Measurements from ENCODE around the gene ECHS1. TPM values are rescaled to one million over a fixed set of nuclear protein-coding genes. Genes with fewer than 3 reads are reported as not detected.
"Not testable (repeated sequence)": the region's sequence is repeated elsewhere in the genome, so short reads cannot be mapped to it uniquely, and the experiment has no call there.

The ECHS1 gene
- polyA plus RNA-seq, 3 donors, result 120 to 146 (median 134) TPM

GRCh38 chr10:133400624-133401424 is 27.7 kb upstream of the ECHS1 start:
- DNase-seq (ENCODE audit: low read depth in 3 of 3, low spot score in 2 of 3), result no peak

DNA sequence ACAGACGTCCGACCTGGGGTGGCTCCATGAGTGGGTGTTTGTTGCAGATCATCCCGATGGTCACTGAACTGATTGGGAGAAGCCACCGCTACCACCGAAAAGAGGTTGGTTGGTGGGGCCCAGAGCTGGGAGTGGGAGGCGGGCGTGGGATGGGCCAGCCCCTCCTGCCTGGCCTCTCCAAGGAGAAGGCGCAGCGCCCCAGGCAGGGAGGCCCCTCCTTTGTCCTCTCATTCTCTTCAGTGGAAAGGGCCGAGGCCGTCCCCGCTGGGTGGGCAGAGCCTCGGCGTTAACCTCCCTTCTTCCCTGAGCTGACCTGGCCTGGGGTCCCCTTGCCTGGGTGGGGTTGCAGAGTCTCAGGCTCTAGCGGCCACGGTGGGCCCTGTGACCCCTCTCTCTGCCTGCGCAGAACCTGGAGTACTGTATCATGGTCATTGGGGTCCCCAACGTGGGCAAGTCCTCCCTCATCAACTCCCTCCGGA is 26.0 kb upstream of the ECHS1 start:
- no peak for DNase-seq (ENCODE audit: low read depth in 3 of 3, low spot score in 2 of 3)

GRCh38 chr10:133397938-133398337 is 24.8 kb upstream of the ECHS1 start:
- no peak for DNase-seq (ENCODE audit: low read depth in 3 of 3, low spot score in 2 of 3)

GRCh38 chr10:133396035-133396624 is 23.0 kb upstream of the ECHS1 start:
- DNase-seq (ENCODE audit: low read depth in 3 of 3, low spot score in 2 of 3), result no peak

- no peak for DNase-seq (ENCODE audit: low read depth in 3 of 3, low spot score in 2 of 3)
Measured at GRCh38 chr10:133394801-133395221, 21.7 kb upstream of the ECHS1 start.

DNA sequence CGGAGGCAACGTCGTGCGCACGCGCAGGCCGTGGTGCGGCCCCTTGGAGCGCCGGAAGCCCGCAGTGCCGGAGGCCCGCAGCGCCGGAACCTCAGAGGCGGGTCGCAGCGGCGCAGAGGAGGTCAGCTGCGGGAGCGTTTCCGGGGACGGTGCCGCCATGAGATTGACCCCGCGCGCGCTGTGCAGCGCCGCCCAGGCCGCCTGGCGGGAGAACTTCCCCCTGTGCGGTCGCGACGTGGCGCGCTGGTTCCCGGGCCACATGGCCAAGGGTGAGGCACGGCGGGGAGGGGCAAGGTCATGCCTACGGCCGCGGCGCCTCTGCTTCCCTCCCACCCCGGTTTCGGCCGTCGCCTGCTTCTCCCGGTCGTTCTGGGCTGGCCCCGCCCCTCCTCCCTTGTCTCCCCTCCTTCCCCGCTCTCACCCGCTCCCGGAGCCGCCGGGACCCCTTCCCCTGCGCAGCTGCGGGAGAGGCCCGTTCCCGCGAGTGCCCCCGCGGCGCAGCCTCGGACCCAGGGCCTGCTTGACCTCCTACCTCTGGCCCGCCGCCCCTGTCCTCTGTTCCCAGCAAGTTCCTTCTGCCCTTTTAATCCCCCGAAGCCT is 21.0 kb upstream of the ECHS1 start, which contains the start of gene MTG1:
TSS of gene MTG1 (plus strand) at position 94 of the 600 bp plus-strand sequence. CDS start at position 158, 64 bp downstream.
- DNase-seq (ENCODE audit: low read depth in 3 of 3, low spot score in 2 of 3), result peak; percentile 83 to 88 (median 85)

GRCh38 chr10:133393401-133394063 is 20.4 kb upstream of the ECHS1 start:
- no peak for DNase-seq (ENCODE audit: low read depth in 3 of 3, low spot score in 2 of 3)

GRCh38 chr10:133391761-133392518 is 18.8 kb upstream of the ECHS1 start:
- no peak for DNase-seq (ENCODE audit: low read depth in 3 of 3, low spot score in 2 of 3)

GRCh38 chr10:133391249-133391635 is 18.1 kb upstream of the ECHS1 start:
- no peak for DNase-seq (ENCODE audit: low read depth in 3 of 3, low spot score in 2 of 3)

- no peak for DNase-seq (ENCODE audit: low read depth in 3 of 3, low spot score in 2 of 3)
Measured at GRCh38 chr10:133390597-133391248, 17.6 kb upstream of the ECHS1 start.

GRCh38 chr10:133388973-133389818 is 16.0 kb upstream of the ECHS1 start:
- no peak for DNase-seq (ENCODE audit: low read depth in 3 of 3, low spot score in 2 of 3)

DNA sequence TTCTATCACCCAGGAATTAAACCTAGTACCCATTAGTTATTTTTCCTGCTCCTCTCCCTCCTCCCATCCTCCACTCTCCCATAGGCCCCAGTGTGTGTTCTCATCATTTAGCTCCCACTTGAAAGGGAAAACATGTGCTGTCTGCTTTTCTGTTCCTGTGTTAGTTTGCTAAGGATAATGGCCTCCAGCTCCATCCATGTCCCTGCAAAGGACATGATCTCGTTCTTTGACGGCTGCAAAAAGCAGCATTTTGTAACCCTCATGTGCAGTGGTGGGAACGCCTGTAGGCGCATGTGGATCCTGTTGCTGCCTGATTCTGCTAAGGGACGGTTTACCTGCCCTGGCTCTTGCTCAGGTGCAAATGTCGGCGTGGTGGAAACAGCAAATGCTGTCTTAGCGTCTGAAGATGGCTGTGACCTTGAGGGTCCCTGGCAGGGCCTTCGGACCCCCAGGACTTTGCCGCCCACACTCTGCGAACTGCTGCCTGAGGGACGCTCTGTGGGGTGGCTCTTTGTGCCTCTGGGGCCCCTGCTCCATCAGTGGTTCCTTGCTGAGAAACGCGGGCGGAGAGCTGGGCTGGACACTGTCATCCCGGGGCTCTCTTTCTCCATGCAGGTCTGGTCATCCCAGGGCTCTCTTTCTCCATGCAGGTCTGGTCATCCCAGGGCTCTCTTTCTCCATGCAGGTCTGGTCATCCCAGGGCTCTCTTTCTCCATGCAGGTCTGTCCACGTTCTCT is 15.2 kb upstream of the ECHS1 start:
- DNase-seq (ENCODE audit: low read depth in 3 of 3, low spot score in 2 of 3), result no peak

DNA sequence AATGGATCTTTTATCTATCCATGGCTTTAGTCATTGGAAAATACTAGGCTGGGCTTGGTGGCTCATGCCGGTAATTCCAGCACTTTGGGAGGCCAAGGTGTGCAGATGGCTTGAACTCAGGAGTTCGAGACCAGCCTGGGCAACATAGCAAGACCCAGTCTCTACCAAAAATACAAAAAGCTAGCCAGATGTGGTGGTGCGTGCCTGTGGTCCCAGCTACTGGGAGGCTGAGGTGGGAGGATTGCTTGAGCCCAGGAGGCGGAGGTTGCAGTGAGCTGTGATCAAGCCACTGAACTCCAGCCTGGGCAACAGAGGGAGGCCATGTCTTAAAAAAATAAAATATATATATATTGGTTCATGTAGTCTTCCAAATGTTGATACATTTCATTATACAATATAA is 13.8 kb upstream of the ECHS1 start:
- DNase-seq (ENCODE audit: low read depth in 3 of 3, low spot score in 2 of 3), result not testable (repeated sequence)

GRCh38 chr10:133385214-133385613 is 12.1 kb upstream of the ECHS1 start:
- no peak for DNase-seq (ENCODE audit: low read depth in 3 of 3, low spot score in 2 of 3)

DNA sequence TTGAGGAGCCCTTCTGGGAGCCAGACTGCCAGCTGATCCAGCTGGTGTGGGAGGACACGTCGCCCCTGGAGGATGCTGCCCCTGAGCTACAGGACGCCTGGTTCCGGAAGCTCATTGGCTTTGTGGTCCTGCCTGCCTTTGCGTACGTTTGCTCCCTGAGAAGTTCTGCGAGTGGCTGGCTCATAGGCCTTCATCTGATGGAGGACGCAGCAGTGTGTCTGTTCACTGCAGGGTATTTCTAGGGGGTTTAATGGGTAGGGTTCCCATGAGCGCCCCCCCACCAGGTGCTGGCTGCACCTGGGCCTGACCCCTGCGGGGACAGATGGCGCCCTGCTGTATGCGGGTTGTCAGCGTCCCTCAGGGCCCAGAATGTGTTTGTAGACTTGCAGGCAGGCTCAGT is 10.9 kb upstream of the ECHS1 start:
- no peak for DNase-seq (ENCODE audit: low read depth in 3 of 3, low spot score in 2 of 3)

GRCh38 chr10:133383551-133383950 is 10.4 kb upstream of the ECHS1 start:
- DNase-seq (ENCODE audit: low read depth in 3 of 3, low spot score in 2 of 3), result no peak

GRCh38 chr10:133381036-133381435 is 7.9 kb upstream of the ECHS1 start:
- DNase-seq (ENCODE audit: low read depth in 3 of 3, low spot score in 2 of 3), result no peak
